DOHH2 (cell line): ENCODE data around the gene WASHC2C.
"Not testable (repeated sequence)": the region's sequence is repeated elsewhere in the genome, so short reads cannot be mapped to it uniquely, and the experiment has no call there.

Experiments
- H3F3A ChIP-seq: fragments of 200-600 bp; sonication (generic), shearing (Covaris generic); 2 replicates; pipeline ENCODE4 v1.6.0; 2016; ENCODE audit warnings: antibody characterized with exemption, mild to moderate bottlenecking; ENCODE audit not compliant: control insufficient read depth, insufficient read depth
- H3K27ac ChIP-seq: fragments of 200-600 bp; sonication (generic); 2 replicates; pipeline ENCODE4 v1.5.1; 2014; ENCODE audit warnings: low read depth, mild to moderate bottlenecking, low read length, moderate library complexity
- H3K27me3 ChIP-seq: fragments of 200-600 bp; sonication (generic); 2 replicates; pipeline ENCODE4 v1.6.1; 2014; ENCODE audit warnings: mild to moderate bottlenecking, low read length, mixed read lengths; ENCODE audit not compliant: control insufficient read depth
- H3K36me3 ChIP-seq: fragments of 200-600 bp; sonication (generic); 2 replicates; pipeline ENCODE4 v1.6.1; 2014; ENCODE audit warnings: mild to moderate bottlenecking, low read length, moderate library complexity, mixed read lengths; ENCODE audit not compliant: control insufficient read depth
- H3K4me1 ChIP-seq: fragments of 200-600 bp; sonication (generic); 2 replicates; pipeline ENCODE4 v1.6.1; 2014; ENCODE audit warnings: mild to moderate bottlenecking, low read length, mixed read lengths; ENCODE audit not compliant: control insufficient read depth
- H3K4me2 ChIP-seq: fragments of 200-600 bp; sonication (generic); 2 replicates; pipeline ENCODE4 v1.6.0; 2014; ENCODE audit warnings: mild to moderate bottlenecking, low read length, moderate library complexity
- H3K4me3 ChIP-seq: fragments of 200-600 bp; sonication (generic); 2 replicates; pipeline ENCODE4 v1.5.1; 2014; ENCODE audit warnings: mild to moderate bottlenecking, low read length, mixed read lengths
- H3K79me2 ChIP-seq: fragments of 200-600 bp; sonication (generic); 2 replicates; pipeline ENCODE4 v1.6.1; 2014; ENCODE audit warnings: mild to moderate bottlenecking, low read length, mixed read lengths; ENCODE audit not compliant: control insufficient read depth
- H3K9me2 ChIP-seq: fragments of 200-600 bp; sonication (generic); replicated peaks from 2 replicates; pipeline ENCODE4 v1.6.1; 2014; ENCODE audit warnings: mild to moderate bottlenecking, low read length, mixed read lengths; ENCODE audit not compliant: control insufficient read depth
- H3K9me3 ChIP-seq: fragments of 200-600 bp; sonication (generic); 2 replicates; pipeline ENCODE4 v1.6.1; 2014; ENCODE audit warnings: antibody characterized with exemption, low read length, mixed read lengths; ENCODE audit not compliant: control insufficient read depth, insufficient read depth
- H4K20me1 ChIP-seq: fragments of 200-600 bp; sonication (generic); 2 replicates; pipeline ENCODE4 v1.6.0; 2014; ENCODE audit warnings: low read depth, mild to moderate bottlenecking, antibody characterized with exemption, low read length, moderate library complexity; ENCODE audit not compliant: control insufficient read depth, insufficient read depth
- CTCF ChIP-seq: fragments of 200-600 bp; sonication (generic); IDR thresholded peaks from one replicate; pipeline ENCODE4 v1.5.1; 2014; ENCODE audit warnings: antibody characterized with exemption, mild to moderate bottlenecking, low read depth, low read length; ENCODE audit not compliant: poor library complexity, severe bottlenecking
- EZH2phosphoT487 ChIP-seq: fragments of 200-600 bp; sonication (generic); IDR thresholded peaks from 2 replicates; pipeline ENCODE4 v1.6.1; 2017; ENCODE audit warnings: borderline replicate concordance, mild to moderate bottlenecking, antibody characterized with exemption, low read length, moderate library complexity, mixed read lengths

WASHC2C gene

GRCh38 chr10:45809837-45810236 is 82.8 kb downstream of the WASHC2C start:
- no peaks in the 10 kb centered on the region for H3K9me3 ChIP-seq
- no peaks in the 10 kb centered on the region for H3F3A ChIP-seq
- no peaks in the 10 kb centered on the region for H4K20me1 ChIP-seq
- H3K27me3 ChIP-seq = no peaks in the 10 kb centered on the region
- H3K4me1 ChIP-seq = no peaks in the 10 kb centered on the region
- H3K79me2 ChIP-seq = no peaks in the 10 kb centered on the region
- no peak for TF ChIP-seq EZH2phosphoT487
- TF ChIP-seq CTCF = no peak
- no peaks in the 10 kb centered on the region for H3K36me3 ChIP-seq
- no peak overlapping the region for H3K4me2 ChIP-seq
- H3K4me3 ChIP-seq = no peak overlapping the region
- no peaks in the 10 kb centered on the region for H3K9me2 ChIP-seq
- H3K27ac ChIP-seq = no peak overlapping the region

GRCh38 chr10:45811075-45811474 is 84.0 kb downstream of the WASHC2C start:
- Histone ChIP-seq H3K4me2 (no peak overlapping the region), H4K20me1 (no peaks in the 10 kb centered on the region), H3F3A (no peaks in the 10 kb centered on the region), H3K4me3 (no peak overlapping the region), H3K9me2 (no peaks in the 10 kb centered on the region), H3K79me2 (no peaks in the 10 kb centered on the region), H3K4me1 (no peaks in the 10 kb centered on the region), H3K36me3 (no peaks in the 10 kb centered on the region), H3K27me3 (no peaks in the 10 kb centered on the region), H3K27ac (no peak overlapping the region), H3K9me3 (no peaks in the 10 kb centered on the region)
- TF ChIP-seq EZH2phosphoT487 (no peak), CTCF (no peak)

GRCh38 chr10:45812959-45813358 is 85.9 kb downstream of the WASHC2C start:
- H3K27ac ChIP-seq, H3K4me3 ChIP-seq, H3K36me3 ChIP-seq, H3K27me3 ChIP-seq, H3K4me2 ChIP-seq, H3K9me2 ChIP-seq, H3F3A ChIP-seq, H3K9me3 ChIP-seq, H3K79me2 ChIP-seq, H3K4me1 ChIP-seq, H4K20me1 ChIP-seq: not testable (repeated sequence)

GRCh38 chr10:45814146-45814545 is 87.1 kb downstream of the WASHC2C start:
- not testable (repeated sequence) for H3K9me3 ChIP-seq, H3F3A ChIP-seq, H3K27me3 ChIP-seq, H3K4me3 ChIP-seq, H3K36me3 ChIP-seq, H3K79me2 ChIP-seq, H3K9me2 ChIP-seq, H4K20me1 ChIP-seq, H3K4me1 ChIP-seq, H3K4me2 ChIP-seq, H3K27ac ChIP-seq
